GM19239 (cell line): Measurements from ENCODE around the gene LGALS3BP.

Experiments
- DNase-seq: peaks from one replicate; pipeline ENCODE4 v3.0.0; 2011; ENCODE audit warnings: low spot score; ENCODE audit not compliant: insufficient read length
- FAIRE-seq: peaks from 2 replicates; lab custom pipeline; 2011; peaks lifted over from hg19 to GRCh38; lab: Jason Lieb, UNC

The LGALS3BP gene

GRCh38 chr17:78986649-78987328 lies 7.1 kb upstream of the LGALS3BP start:
- FAIRE-seq, result peak; percentile 31

GRCh38 chr17:78986048-78986648 lies 6.4 kb upstream of the LGALS3BP start:
- DNase-seq, result no peak
- FAIRE-seq, result peak; percentile 44

More at GRCh38 chr17:78986649-78987328, 7.1 kb upstream of the LGALS3BP start:
- DNase-seq, result no peak

- FAIRE-seq (no peak), DNase-seq (no peak)
These were observed 5.7 kb upstream of the LGALS3BP start for GRCh38 chr17:78985395-78985794.

- no peak for DNase-seq
- no peak for FAIRE-seq
These were observed 1.5 kb upstream of the LGALS3BP start for GRCh38 chr17:78981010-78981888.

GRCh38 chr17:78980624-78980972 lies 875 bp upstream of the LGALS3BP start:
- FAIRE-seq, result no peak

GRCh38 chr17:78977997-78978973 lies 1.4 kb downstream of the LGALS3BP start:
- FAIRE-seq, result no peak
- no peak for DNase-seq

More at GRCh38 chr17:78980624-78980972, 875 bp upstream of the LGALS3BP start:
- DNase-seq, result no peak

GRCh38 chr17:78977681-78977943 lies 2.1 kb downstream of the LGALS3BP start:
- DNase-seq (no peak), FAIRE-seq (no peak)

- no peak for DNase-seq
- FAIRE-seq, result no peak
These were observed 2.6 kb downstream of the LGALS3BP start for GRCh38 chr17:78976907-78977680.

GRCh38 chr17:78974635-78975591 lies 4.8 kb downstream of the LGALS3BP start:
- DNase-seq, result no peak
- no peak for FAIRE-seq

GRCh38 chr17:78973792-78974520 lies 5.8 kb downstream of the LGALS3BP start:
- DNase-seq (no peak), FAIRE-seq (no peak)

- no peak for FAIRE-seq
- DNase-seq, result no peak
These were observed 6.5 kb downstream of the LGALS3BP start for GRCh38 chr17:78973196-78973595.

GRCh38 chr17:78972507-78973105 lies 7.1 kb downstream of the LGALS3BP start:
- no peak for FAIRE-seq

GRCh38 chr17:78971756-78972506 lies 7.8 kb downstream of the LGALS3BP start:
- FAIRE-seq, result no peak
- no peak for DNase-seq

More at GRCh38 chr17:78972507-78973105, 7.1 kb downstream of the LGALS3BP start:
- DNase-seq, result no peak

- peak; percentile 88 for DNase-seq
- FAIRE-seq, result peak; percentile 65
These were observed 8.6 kb downstream of the LGALS3BP start for GRCh38 chr17:78970834-78971755.

GRCh38 chr17:78969865-78970264 lies 9.9 kb downstream of the LGALS3BP start:
- FAIRE-seq (no peak), DNase-seq (no peak)
